HG03025 (cell line): ENCODE measurements around the gene SF1.
A peak's percentile ranks its signal among the peaks of the same experiment; 100 is the strongest.

ENCODE experiments used
- ATAC-seq: cut with Tn5 transposase; IDR thresholded peaks from one replicate; pipeline ENCODE4 v1.9.1; 2021; ENCODE audit warnings: mild to moderate bottlenecking, moderate library complexity; ENCODE audit not compliant: unreplicated experiment, low FRiP score

Gene SF1

GRCh38 chr11:64786308-64786707 lies 8.0 kb upstream of the SF1 start:
- no peak for ATAC-seq

DNA sequence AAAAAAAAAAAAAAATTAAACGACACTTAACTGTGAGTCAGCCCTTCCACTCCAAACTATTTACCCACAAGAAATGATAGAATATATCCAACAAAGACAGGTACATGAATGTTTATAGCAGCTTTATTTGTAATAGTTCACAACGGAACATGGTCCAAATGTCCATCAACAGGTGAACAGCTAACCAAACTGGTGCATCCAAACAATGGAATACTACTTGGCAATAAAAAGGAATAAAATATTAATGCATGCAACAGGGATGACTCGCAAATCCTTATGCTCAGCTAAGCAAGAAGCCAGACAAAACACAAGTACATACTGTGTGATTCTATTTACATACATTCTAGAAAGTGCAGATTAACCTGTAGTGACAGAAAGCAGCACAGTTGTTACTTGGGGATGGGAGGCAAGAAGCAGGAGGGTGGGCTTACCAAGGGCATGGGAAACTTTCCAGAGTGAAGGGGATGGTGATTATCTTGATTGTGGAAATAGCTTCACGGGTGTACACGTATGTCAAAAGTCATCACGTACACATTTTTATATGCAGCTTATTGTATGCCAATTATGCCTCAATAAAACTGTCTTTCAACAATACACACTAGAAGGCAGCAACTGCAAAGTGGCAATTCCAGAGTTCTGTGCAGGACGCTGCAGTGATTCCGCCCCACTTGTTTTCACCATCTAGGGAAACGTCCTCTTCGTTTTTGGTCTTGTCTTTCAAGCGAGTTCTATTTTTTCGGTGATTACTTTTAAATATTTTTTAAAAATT lies 6.7 kb upstream of the SF1 start:
- no peak for ATAC-seq

- ATAC-seq, result peak; percentile 20
Measured at GRCh38 chr11:64778223-64778472, 194 bp downstream of the SF1 start.

GRCh38 chr11:64777449-64778222 lies 706 bp downstream of the SF1 start:
- ATAC-seq, result no peak

- ATAC-seq, result no peak
Measured at GRCh38 chr11:64776875-64777274, 1.5 kb downstream of the SF1 start.

DNA sequence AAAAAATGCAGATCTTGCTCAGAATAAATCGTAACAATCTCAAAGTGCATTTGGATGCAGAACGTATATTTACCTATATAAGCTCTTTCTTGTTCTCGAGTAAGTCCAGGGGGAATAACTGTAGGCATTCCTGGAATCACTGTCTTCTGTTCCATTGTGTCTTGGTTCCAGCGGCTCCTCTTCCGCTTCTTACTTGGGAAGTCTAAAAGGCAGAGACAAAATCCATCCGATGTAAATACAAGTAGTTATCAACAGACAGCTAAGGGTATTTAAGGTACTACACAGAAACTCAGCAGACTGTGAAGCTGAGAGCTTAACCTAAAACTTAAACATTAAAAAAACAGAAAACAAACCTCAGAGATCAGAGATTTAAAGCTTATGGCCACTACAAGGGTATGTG lies 1.9 kb downstream of the SF1 start:
- no peak for ATAC-seq

- ATAC-seq, result no peak
Measured at GRCh38 chr11:64774144-64774543, 4.2 kb downstream of the SF1 start.

- no peak for ATAC-seq
Measured at GRCh38 chr11:64772303-64773018, 5.9 kb downstream of the SF1 start.

DNA sequence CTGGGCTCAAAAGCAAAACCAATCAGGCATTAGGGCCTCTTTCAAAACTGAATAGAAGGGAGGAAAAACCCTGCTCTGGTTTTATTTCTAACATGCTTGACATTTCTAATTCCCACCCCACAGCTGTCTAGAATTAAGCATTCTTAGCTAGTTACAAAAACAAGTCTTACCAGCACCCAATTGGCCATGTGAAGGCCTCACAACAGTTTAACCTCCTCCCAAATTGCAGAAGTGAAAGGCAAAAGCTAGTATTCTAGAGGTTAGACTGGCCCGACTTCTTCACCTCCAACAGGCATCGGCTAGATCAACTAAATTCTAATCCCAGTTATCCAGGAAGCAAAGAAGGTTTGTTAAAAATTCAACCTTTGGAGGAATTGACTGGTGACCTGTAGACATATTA lies 6.5 kb downstream of the SF1 start:
- no peak for ATAC-seq

DNA sequence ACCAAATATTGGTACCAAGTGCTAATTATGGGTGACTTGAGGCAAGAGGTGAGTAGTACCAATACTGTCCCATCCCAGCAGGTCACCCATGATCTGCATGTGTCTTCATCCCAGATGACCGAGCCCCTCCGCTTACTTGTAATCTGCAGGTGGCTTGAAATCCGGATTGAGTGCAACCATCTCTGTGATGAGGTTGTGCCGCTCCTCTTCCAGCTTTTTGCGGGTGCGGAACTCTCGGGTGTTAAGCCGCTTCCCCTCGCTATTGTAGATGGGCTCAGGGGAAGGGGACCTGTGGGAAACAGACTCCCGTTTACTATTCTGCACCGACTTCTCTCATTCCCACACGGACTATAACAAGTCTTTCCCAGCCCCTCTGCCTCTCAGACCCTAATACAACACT lies 8.2 kb downstream of the SF1 start:
- ATAC-seq, result no peak

- no peak for ATAC-seq
Measured at GRCh38 chr11:64769283-64769682, 9.1 kb downstream of the SF1 start.

- no peak for ATAC-seq
Measured at GRCh38 chr11:64768300-64768694, 10.0 kb downstream of the SF1 start.

DNA sequence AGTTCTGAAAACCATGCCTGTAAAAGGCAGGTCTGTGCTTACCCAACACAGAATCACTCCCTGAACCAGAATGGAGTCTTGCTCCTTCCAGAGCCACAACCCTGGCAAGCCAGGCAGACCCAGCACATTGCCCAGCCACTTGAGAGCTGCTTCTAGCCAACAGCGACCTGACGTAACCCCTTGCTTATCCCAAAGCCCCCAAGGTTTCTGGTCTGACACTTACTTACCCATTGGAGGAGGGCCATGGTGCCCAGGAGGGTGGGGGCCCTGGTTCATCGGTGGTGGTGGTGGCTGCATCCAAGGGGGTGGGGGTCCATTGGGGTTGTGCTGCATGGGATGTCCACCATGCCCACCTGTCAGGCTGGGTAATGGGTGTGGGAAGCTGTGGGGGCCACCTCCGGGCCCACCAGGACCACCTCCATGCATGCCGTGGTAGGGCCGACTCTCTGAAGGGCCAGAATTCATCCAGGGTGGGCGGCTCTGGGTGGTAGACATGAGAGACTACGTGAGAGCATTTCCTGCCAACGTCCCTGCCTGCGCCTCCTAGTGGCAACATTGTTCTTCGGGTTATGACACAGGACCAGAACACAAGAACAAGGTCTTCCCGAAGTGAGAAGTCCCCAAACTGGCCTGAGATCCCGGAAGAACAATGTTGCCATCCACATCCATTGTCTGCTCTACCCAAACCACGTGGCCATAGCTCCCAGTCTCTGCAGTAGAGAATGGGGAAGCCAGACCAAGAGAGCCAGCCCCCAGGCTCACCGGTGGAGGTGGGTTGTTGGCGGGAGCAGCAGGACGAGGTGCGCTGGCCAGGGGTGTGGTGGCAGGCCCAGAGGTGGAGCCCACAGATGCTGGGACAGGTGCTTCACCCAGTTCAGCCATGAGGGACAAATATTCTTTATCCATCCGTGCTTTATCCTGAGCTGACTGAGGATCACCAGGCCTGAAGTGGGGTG lies 10.7 kb downstream of the SF1 start:
- no peak for ATAC-seq

DNA sequence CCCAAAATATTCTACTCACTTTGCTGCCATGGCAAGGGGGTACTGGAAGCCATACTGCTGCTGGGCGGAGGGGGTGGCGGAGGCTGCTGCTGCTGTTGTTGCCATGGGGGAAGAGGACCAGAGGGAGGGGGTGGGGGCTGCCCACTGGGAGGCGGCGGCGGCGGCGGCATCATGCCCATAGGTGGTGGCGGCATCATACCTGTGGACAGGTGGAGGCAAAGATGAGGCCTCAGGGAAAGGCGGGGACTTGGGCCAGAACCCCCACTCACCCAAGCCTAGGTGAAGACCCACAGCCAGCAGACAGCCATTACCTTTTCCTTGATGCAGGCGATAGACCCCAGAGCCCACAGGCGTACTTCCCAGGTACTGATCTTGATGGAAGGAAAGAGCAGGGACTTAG lies 11.5 kb downstream of the SF1 start:
- no peak for ATAC-seq

DNA sequence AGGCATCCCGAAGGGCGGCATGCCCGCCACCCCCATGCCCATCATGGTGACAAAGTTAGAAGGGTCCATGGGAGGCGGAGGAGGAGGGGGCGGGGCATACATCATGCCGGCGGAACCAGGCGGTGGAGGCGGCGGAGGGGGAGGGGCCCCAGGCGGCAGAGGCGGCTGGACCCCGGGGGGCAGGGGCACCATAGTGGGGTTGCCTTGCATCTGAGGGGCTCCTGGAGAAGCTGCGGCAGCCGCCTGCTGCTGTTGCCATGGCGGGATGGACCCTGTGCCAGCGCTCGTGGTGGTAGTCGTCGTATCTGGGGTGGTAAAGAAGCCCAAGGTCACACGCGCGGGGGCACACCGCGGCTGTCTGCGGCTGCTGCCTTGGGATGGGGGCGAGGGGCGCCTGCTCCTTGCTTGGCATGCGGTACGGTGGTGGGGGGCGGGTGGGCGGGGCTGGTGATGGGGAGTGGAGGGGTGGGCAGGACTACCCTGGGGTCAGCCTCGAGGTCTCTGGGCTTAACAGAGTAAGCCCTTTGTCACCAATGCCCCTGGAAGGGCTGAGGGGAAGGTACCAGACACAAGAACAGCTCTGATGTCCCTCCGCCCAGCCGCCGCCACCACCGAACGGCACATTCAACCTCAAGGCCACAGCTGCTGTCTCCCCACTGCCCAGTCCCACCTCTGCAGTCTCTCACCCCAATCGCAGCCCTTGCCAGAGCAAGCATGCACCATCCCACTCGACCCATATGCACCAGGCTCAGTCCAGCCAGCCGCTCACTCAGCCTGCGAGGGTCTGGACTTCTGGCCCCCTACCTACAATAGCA lies 12.3 kb downstream of the SF1 start:
- ATAC-seq, result no peak

DNA sequence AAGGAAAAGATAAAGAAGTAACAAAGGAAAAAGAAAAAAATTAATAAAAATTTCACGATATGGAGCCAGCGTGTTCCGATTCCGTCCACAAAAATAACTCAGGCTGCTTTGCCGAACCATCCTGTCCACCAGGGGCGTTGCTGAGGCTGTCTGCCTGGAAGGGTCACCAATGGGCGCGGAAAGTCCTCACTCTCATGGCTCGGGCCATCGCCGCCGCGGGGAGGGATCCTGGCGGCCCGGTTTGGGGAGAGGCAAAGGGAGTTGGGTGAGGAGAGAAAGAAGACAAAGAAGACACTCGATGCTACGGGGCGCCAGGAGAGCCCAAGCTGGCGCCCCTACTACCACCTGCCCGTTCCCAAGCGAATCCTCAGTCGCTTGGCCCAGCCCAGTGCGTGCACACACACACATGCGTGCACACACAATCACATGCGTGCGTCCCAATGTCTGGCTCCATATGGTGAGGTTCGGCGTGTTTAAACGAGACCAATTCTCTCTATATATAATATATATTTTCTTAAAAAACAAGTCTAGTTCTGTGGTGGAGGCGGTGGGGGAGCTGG lies 13.0 kb downstream of the SF1 start:
- ATAC-seq, result no peak

- ATAC-seq, result no peak
Measured at GRCh38 chr11:64764753-64765152, 13.6 kb downstream of the SF1 start.

- ATAC-seq, result no peak
Measured at GRCh38 chr11:64764040-64764611, 14.2 kb downstream of the SF1 start.

DNA sequence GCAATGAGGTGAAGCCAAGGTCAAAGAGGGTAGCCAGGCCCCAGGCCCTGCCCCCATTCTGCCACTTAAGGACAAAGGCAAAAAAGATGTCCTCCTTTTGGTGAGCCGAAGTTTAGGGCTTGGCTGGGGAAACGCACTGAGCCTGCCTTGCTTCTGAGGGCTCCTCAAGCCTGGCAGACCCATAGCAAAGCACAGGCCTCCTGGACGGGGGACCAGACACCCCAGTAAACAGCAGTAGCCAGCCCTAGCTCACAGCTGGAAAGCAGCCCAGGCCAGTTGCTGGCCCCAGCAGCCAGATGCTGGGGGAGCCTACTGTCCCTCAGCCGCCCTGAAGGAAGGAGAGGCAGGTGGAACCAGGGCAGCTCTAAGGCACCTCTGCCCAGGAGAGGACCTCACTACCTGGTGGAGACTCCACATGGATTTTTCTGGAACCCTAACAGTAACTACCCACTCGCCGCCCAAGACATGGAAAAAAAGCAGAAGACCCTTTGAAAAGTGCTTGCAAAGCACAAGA lies 14.8 kb downstream of the SF1 start:
- no peak for ATAC-seq
